Measurements from ENCODE around the gene ATP8A2. TPM values are rescaled to one million over a fixed set of nuclear protein-coding genes. Genes with fewer than 3 reads are reported as not detected.
"Not testable (repeated sequence)": the region's sequence is repeated elsewhere in the genome, so short reads cannot be mapped to it uniquely, and the experiment has no call there.

The ATP8A2 gene
- polyA plus RNA-seq, 3 donors, result not detected

DNA sequence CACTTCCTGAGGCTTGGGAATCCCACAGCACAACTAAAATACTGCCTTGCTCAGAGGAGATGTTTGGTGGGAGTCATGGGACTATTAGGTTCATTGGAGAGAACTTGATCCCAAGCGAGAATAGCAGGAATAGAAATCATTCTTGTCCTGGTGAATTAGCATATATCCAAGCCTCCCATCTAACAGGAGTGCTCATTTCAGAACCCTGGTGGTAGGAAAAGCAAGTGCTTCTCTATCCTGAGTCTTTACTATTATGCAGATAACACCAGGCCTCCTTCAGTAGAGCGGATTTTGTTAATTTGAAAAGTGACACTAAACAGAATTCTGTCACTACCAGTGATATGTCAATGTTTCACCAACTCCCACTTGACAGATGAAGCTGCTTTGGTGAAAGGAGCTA lies 199.5 kb downstream of the ATP8A2 start:
- Mint-ChIP-seq H3K36me3 (no peaks in the 10 kb centered on the region), H3K4me3 (no peak overlapping the region)
- WGBS (ENCODE audit: insufficient coverage), result no CpG with 5 or more reads among the region's 2 CpGs

GRCh38 chr13:25572171-25572570 lies 200.4 kb downstream of the ATP8A2 start:
- H3K9ac ChIP-seq (ENCODE audit: insufficient read depth, low read length, poor library complexity, severe bottlenecking); H3K36me3 ChIP-seq (replicated peaks in 1 of 2; ENCODE audit: control insufficient read depth in 1 of 2, insufficient read depth in 2 of 2, low read length in 2 of 2); H3K79me2 ChIP-seq (ENCODE audit: insufficient read depth, low read length); H3K9me3 Mint-ChIP-seq; DNase-seq; H3K9me3 ChIP-seq (replicated peaks in 1 of 2; ENCODE audit: control insufficient read depth in 1 of 2, insufficient read depth in 1 of 2, low read length in 2 of 2); H3K4me3 Mint-ChIP-seq; H3K27ac ChIP-seq (ENCODE audit: low read depth in 1 of 2, low read length in 2 of 2); H3K4me1 ChIP-seq (ENCODE audit: control insufficient read depth in 1 of 2, insufficient read depth in 2 of 2, low read length in 2 of 2); H3K4me3 ChIP-seq (replicated peaks in 1 of 3; ENCODE audit: low read depth in 2 of 3, low read length in 3 of 3); H3K27ac Mint-ChIP-seq; H3K4me1 Mint-ChIP-seq; H4K20me1 ChIP-seq (ENCODE audit: insufficient read depth, low read length); H3K27me3 ChIP-seq (ENCODE audit: control insufficient read depth in 2 of 2, insufficient read depth in 2 of 2, low read length in 2 of 2); H3K36me3 Mint-ChIP-seq; H2AFZ ChIP-seq (ENCODE audit: insufficient read depth, low read depth, low read length, poor library complexity, severe bottlenecking); H3K4me2 ChIP-seq (replicated peaks; ENCODE audit: extremely low read depth, low read length, poor library complexity, severe bottlenecking): not testable (repeated sequence)
- 97% methylated on average over 5 of the region's 8 CpGs for WGBS (ENCODE audit: insufficient coverage)
- peaks cover 6 to 13% (median 7%) of the 10 kb centered on the region in 3 donors for H3K27me3 Mint-ChIP-seq (ENCODE audit: low read depth in 3 of 3)
- intact Hi-C loops (cut with micrococcal nuclease), result loop anchor here in 1 of 2 donors (5.0 kb wide), 1 partner anchor 500 kb away; no protein-coding TSS in a partner anchor

More for the DNA sequence above, 199.5 kb downstream of the ATP8A2 start:
- DNase-seq, result no peak
- Histone ChIP-seq H4K20me1 (ENCODE audit: insufficient read depth, low read length) (no peaks in the 10 kb centered on the region), H3K27me3 (ENCODE audit: control insufficient read depth in 2 of 2, insufficient read depth in 2 of 2, low read length in 2 of 2) (peaks cover 0 to 2% of the 10 kb centered on the region in 2 donors), H3K4me1 (ENCODE audit: control insufficient read depth in 1 of 2, insufficient read depth in 2 of 2, low read length in 2 of 2) (no peaks in the 10 kb centered on the region), H3K79me2 (ENCODE audit: insufficient read depth, low read length) (no peaks in the 10 kb centered on the region), H3K4me3 (replicated peaks in 1 of 3; ENCODE audit: low read depth in 2 of 3, low read length in 3 of 3) (no peak overlapping the region), H2AFZ (ENCODE audit: insufficient read depth, low read depth, low read length, poor library complexity, severe bottlenecking) (no peak overlapping the region), H3K27ac (ENCODE audit: low read depth in 1 of 2, low read length in 2 of 2) (no peak overlapping the region), H3K4me2 (replicated peaks; ENCODE audit: extremely low read depth, low read length, poor library complexity, severe bottlenecking) (no peak overlapping the region), H3K9ac (ENCODE audit: insufficient read depth, low read length, poor library complexity, severe bottlenecking) (no peak overlapping the region), H3K36me3 (replicated peaks in 1 of 2; ENCODE audit: control insufficient read depth in 1 of 2, insufficient read depth in 2 of 2, low read length in 2 of 2) (no peaks in the 10 kb centered on the region), H3K9me3 (replicated peaks in 1 of 2; ENCODE audit: control insufficient read depth in 1 of 2, insufficient read depth in 1 of 2, low read length in 2 of 2) (no peaks in the 10 kb centered on the region)
- Mint-ChIP-seq H3K27ac (no peak overlapping the region), H3K27me3 (ENCODE audit: low read depth in 3 of 3) (peaks cover 6 to 10% (median 6%) of the 10 kb centered on the region in 3 donors), H3K4me1 (no peaks in the 10 kb centered on the region), H3K9me3 (peaks cover 0 to 2% (median 0%) of the 10 kb centered on the region in 7 donors)
- intact Hi-C loops (cut with micrococcal nuclease), result loop anchor here in 1 of 2 donors (5.0 kb wide), 1 partner anchor 501 kb away; no protein-coding TSS in a partner anchor
- no peak for TF ChIP-seq CTCF (IDR thresholded peaks at IDR 0.05)

All from CD14-positive monocyte (primary cell).